Peyer's patch (tissue), 4 donors: ENCODE data around the gene NUP98. TPM values are rescaled to one million over a fixed set of nuclear protein-coding genes. Genes with fewer than 3 reads are reported as not detected.

Experiments used
- DNase-seq, 3 donors: peaks; one replicate each; pipeline ENCODE4 v3.0.0-alpha.2; 2017 to 2019
- H3K27ac ChIP-seq, 4 donors: fragments of 200-600 bp; sonication (generic); one replicate each; pipeline ENCODE4 v1.5.1; 2016 to 2019
- H3K27me3 ChIP-seq, 2 donors: fragments of 200-600 bp; sonication (generic); one replicate each; pipeline ENCODE4 v1.5.1; 2019
- H3K36me3 ChIP-seq, 3 donors: fragments of 200-600 bp; sonication (generic); one replicate each; pipeline ENCODE4 v1.5.1; 2016 to 2019
- H3K4me1 ChIP-seq, 4 donors: fragments of 200-600 bp; sonication (generic); one replicate each; pipeline ENCODE4 v1.5.1; 2016 to 2019
- H3K4me3 ChIP-seq, 4 donors: fragments of 200-600 bp; sonication (generic); 1 replicate in 3 of 4; 2 replicates in 1 of 4; pipeline ENCODE4 v1.5.1; 2016 to 2019; ENCODE audit warnings: mild to moderate bottlenecking in 1 of 4
- H3K9me3 ChIP-seq, 4 donors: fragments of 200-600 bp; sonication (generic); one replicate each; pipeline ENCODE4 v1.5.1; 2016 to 2019; ENCODE audit warnings: mild to moderate bottlenecking in 1 of 4
- CTCF ChIP-seq, 6 experiments: fragments of 450-650 bp in 4 of 6; fragments of 200-600 bp in 2 of 6; sonication (generic) in 1 of 6; IDR thresholded peaks; one replicate each; pipeline ENCODE4 v1.5.1; 2017 to 2019; ENCODE audit warnings: antibody characterized with exemption in 6 of 6, mild to moderate bottlenecking in 3 of 6, moderate library complexity in 1 of 6
- POLR2A ChIP-seq, 2 donors: fragments of 450-650 bp; IDR thresholded peaks; one replicate each; pipeline ENCODE4 v1.5.1; 2017; ENCODE audit warnings: antibody characterized with exemption in 2 of 2, mild to moderate bottlenecking in 2 of 2, moderate library complexity in 2 of 2
- total RNA-seq, 4 donors: library from RNA; depleted of rRNA; stranded (reverse); fragments of >200 nt; gene quantifications; one replicate each; pipeline ENCODE4 v1.1.0, GENCODE V29; 2016

Gene NUP98
- total RNA-seq, 4 donors from 2014 or later, result 67.7 to 113 (median 86.8) TPM

- Histone ChIP-seq H3K27ac (peak overlapping the region in 1 of 4 donors; percentile 25), H3K4me1 (peaks cover 0 to 1% (median 0%) of the 10 kb centered on the region in 4 donors), H3K9me3 (no peaks in the 10 kb centered on the region), H3K36me3 (peaks cover 0 to 40% (median 0%) of the 10 kb centered on the region in 3 donors), H3K27me3 (no peaks in the 10 kb centered on the region), H3K4me3 (no peak overlapping the region)
- no peak for DNase-seq
- TF ChIP-seq POLR2A (IDR thresholded peaks at IDR 0.05) (no peak), CTCF (IDR thresholded peaks at IDR 0.05) (no peak)
These were observed 28.3 kb upstream of the NUP98 start for GRCh38 chr11:3825473-3826154.

GRCh38 chr11:3824714-3825472 lies 27.5 kb upstream of the NUP98 start:
- no peaks in the 10 kb centered on the region for H3K27me3 ChIP-seq
- H3K9me3 ChIP-seq, result no peaks in the 10 kb centered on the region
- TF ChIP-seq CTCF (IDR thresholded peaks at IDR 0.05) (peak; percentile 71 to 88 (median 77)), POLR2A (IDR thresholded peaks at IDR 0.05) (no peak)
- H3K4me1 ChIP-seq, result no peaks in the 10 kb centered on the region
- peaks cover 0 to 33% (median 0%) of the 10 kb centered on the region in 3 donors for H3K36me3 ChIP-seq
- no peak overlapping the region for H3K4me3 ChIP-seq
- H3K27ac ChIP-seq, result peak overlapping the region in 2 of 4 donors; percentile 20 to 27
- DNase-seq, result peak; percentile 66 to 91 (median 88)

- Histone ChIP-seq H3K4me1 (no peaks in the 10 kb centered on the region), H3K27ac (peak overlapping the region in 2 of 4 donors; percentile 20 to 27), H3K36me3 (peaks cover 0 to 25% (median 0%) of the 10 kb centered on the region in 3 donors), H3K9me3 (no peaks in the 10 kb centered on the region), H3K4me3 (no peak overlapping the region), H3K27me3 (no peaks in the 10 kb centered on the region)
- DNase-seq, result no peak
- no peak for TF ChIP-seq CTCF (IDR thresholded peaks at IDR 0.05)
- TF ChIP-seq POLR2A (IDR thresholded peaks at IDR 0.05), result no peak
These were observed 26.6 kb upstream of the NUP98 start for GRCh38 chr11:3823762-3824506.

- H3K27ac ChIP-seq, result no peak overlapping the region
- peaks cover 0 to 25% (median 0%) of the 10 kb centered on the region in 3 donors for H3K36me3 ChIP-seq
- no peak overlapping the region for H3K4me3 ChIP-seq
- TF ChIP-seq POLR2A (IDR thresholded peaks at IDR 0.05), result no peak
- no peak for TF ChIP-seq CTCF (IDR thresholded peaks at IDR 0.05)
- no peaks in the 10 kb centered on the region for H3K4me1 ChIP-seq
- no peaks in the 10 kb centered on the region for H3K9me3 ChIP-seq
- no peak for DNase-seq
- no peaks in the 10 kb centered on the region for H3K27me3 ChIP-seq
These were observed 25.9 kb upstream of the NUP98 start for GRCh38 chr11:3823303-3823702.

- H3K9me3 ChIP-seq, result no peaks in the 10 kb centered on the region
- H3K4me3 ChIP-seq, result no peak overlapping the region
- H3K4me1 ChIP-seq, result no peaks in the 10 kb centered on the region
- peaks cover 0 to 16% (median 0%) of the 10 kb centered on the region in 3 donors for H3K36me3 ChIP-seq
- H3K27ac ChIP-seq, result no peak overlapping the region
- TF ChIP-seq POLR2A (IDR thresholded peaks at IDR 0.05) (no peak), CTCF (IDR thresholded peaks at IDR 0.05) (no peak)
- no peak for DNase-seq
- H3K27me3 ChIP-seq, result no peaks in the 10 kb centered on the region
These were observed 25.0 kb upstream of the NUP98 start for GRCh38 chr11:3822312-3822711.
